Stimulated activated CD4-positive, alpha-beta T cell treated with anti-CD3 and anti-CD28 coated beads, Interleukin-15, amount 100 ng/mL, for 48 hours (primary cell): ENCODE data around the gene CNGB1.
"Not testable (repeated sequence)": the region's sequence is repeated elsewhere in the genome, so short reads cannot be mapped to it uniquely, and the experiment has no call there.

Experiments
- DNase-seq, 2 donors: peaks; one replicate each; pipeline ENCODE4 v3.0.0-alpha.2; 2020; ENCODE audit warnings: low read depth in 2 of 2

CNGB1 gene

DNA sequence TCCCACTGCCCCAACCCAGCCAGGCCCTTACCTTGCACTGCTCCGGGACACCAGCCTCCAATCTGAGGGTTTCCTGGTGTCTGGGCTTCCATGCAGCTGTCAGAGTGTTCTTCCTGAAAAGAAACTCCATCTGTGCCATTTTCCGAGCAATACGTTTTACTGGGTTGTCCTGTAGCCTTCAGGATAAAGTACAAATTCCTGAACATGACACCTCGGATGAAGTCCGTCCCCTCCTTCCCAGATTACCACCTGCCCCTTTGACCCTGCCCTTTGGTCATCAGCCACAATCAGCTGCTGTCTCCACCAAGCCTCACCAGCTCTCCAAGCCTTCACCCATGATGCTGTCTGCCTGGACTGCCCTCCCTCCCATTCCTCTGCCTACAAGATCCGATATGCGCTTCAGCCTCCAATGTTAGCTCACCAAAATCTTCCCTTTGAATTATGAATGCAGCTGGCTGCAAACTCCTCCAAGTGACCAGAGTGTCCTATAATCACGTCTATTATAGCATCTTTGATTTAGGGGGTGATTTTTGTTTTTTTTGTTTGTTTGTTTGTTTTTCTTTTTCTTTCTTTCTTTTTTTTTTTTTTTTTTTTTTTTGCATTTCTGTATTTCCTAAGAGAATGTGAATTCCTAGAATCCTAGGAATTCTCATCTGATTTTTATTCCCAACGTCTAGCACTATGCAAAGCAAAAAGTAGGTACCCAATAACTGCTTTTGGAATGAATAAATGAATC is 108.1 kb downstream of the CNGB1 start:
- DNase-seq = no peak

- DNase-seq = no peak
Measured at GRCh38 chr16:57859331-57859730, 111.6 kb downstream of the CNGB1 start.

DNA sequence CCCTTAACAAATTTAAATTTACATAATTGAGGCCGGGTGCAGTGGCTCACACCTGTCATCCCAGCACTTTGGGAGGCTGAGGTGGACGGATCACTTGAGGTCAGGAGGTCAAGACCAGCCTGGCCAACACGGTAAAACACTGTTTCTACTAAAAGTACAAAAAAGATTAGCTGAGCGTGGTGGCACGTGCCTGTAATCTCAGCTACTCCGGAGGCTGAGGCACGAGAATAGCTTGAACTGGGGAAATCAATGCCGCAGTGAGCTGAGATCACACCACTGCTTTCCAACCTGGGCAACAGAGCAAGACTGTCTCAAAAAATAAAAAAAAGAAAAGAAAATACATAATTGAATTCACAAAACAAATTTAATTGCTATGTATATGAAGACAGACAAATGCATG is 112.3 kb downstream of the CNGB1 start:
- no peak for DNase-seq

DNA sequence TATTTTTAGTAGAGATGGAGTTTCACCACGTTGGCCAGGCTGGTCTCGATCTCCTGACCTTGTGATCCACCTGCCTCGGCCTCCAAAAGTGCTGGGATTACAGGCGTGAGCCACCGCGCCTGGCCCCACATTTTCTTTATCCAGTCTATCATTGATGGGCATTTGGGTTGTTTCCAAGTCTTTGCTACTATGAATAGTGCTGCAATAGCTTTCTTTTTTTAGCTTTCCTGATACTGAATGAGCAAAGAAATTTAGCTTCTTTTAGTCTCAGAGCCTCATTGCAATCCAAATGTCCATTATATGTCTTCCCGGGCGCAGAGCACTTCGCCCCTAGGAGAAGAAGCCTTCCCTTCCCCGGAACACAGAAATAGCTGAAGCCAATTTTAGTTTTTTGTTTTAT is 112.9 kb downstream of the CNGB1 start:
- DNase-seq = not testable (repeated sequence)

DNA sequence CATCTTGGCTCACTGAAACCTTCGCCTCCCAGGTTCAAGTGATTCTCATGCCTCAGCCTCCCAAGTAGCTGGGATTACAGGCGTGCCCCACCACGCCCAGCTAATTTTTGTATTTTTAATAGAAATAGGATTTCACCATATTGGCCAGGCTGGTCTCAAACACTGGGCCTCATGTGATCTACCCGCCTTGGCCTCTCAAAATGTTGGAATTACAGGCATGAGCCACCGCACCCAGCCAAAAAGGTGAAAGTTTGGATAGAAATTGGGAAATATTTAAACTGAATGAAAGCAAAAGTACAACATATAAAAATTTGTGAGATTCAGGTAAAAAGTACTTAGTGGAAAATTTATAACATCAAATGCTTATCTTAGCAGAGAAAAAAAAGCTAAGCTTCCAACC is 115.7 kb downstream of the CNGB1 start:
- DNase-seq = no peak

- no peak for DNase-seq
Measured at GRCh38 chr16:57852189-57852588, 118.7 kb downstream of the CNGB1 start.

DNA sequence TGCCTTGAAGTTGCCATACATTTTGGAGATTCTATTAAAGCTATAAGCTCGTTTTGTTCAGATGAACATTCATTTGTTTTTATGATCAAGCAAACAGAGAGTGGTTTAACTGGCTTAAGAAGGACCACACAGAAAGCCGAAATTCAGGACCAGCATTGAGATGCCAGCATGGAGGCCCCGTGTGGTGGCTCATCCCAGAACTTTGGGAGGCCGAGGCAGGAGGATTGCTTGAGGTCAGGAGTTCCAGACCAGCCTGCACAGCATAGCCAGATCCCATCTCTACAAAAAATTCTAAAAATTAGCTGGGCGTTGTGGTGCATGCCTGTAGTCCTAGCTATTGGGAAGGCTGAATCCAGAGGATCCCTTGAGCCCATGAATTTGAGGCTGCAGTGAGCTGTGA is 122.7 kb downstream of the CNGB1 start:
- no peak for DNase-seq

- not testable (repeated sequence) for DNase-seq
Measured at GRCh38 chr16:57846931-57847330, 124.0 kb downstream of the CNGB1 start.

DNA sequence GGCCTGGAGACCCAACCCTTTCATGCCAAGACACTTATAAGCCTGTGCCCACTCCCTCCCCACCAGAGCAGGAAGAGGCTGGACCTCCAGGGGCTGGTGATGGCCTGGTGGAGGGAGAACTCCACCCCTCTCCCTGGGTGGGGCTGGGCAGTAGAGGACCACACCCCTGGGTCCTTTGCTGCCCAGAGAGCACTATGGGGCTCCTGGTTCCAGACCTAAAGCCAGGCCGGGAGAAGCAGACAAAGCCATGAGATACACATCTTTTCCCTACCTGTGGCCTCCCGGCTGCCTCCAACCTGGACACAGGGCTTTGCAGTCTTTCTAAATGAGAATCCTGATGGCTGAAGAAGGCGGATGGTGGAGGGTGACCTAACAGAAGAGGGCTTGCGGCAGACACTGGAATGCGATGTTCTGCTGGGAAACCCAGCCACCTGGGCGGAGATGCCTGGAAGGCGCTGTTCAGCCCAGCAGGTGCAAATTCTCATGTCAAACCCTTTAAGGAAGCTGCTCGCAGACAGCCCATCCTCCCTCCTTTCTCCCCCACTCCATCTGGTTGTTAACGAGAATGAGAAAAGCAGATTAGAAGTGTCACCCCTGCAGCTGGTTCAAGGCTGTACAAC is 124.7 kb downstream of the CNGB1 start:
- no peak for DNase-seq

DNA sequence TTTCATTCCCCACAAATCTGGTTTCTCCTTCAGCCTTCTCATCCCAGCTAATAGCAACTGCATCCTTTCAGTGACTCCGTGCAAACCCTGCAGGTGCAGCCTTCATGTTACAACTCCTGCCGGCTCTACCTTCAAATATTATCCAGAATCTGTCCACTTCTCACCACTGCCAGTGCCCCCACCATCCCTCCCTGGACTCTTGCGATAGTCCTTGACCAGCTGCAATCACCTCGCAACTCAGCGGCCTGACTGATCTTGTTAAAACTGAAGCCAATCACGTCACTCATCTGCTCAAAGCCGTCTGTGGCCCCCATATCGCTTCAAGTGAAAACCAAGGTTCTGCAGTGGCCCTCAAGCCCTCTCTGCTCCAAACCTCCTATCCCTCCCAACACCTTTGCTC is 125.8 kb downstream of the CNGB1 start:
- no peak for DNase-seq

- no peak for DNase-seq
Measured at GRCh38 chr16:57844416-57845030, 126.4 kb downstream of the CNGB1 start.

GRCh38 chr16:57843400-57843799 is 127.5 kb downstream of the CNGB1 start:
- DNase-seq = no peak

GRCh38 chr16:57842601-57843000 is 128.3 kb downstream of the CNGB1 start:
- no peak for DNase-seq

DNA sequence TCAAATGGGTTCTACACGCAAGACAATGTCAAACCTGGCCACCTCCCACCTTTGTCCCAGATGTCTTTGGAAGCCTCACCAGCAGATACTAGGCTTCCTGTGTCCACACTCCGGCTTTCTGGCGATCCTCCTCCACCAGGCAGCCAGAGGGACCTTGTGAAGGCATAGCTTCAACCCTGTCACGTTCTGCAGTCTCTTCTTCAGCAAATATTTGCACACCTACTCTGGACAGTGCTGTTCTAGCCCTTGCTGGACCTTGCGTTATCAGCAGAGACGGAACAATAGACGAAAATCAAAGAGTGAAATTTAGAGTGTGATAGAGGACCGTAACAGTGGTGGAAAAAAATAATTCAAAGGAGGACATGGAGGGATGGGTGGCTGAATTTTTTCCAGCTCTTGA is 130.1 kb downstream of the CNGB1 start:
- DNase-seq = no peak

GRCh38 chr16:57838161-57838560 is 132.8 kb downstream of the CNGB1 start:
- DNase-seq = no peak

- DNase-seq = no peak
Measured at GRCh38 chr16:57837305-57838125, 133.4 kb downstream of the CNGB1 start.

DNA sequence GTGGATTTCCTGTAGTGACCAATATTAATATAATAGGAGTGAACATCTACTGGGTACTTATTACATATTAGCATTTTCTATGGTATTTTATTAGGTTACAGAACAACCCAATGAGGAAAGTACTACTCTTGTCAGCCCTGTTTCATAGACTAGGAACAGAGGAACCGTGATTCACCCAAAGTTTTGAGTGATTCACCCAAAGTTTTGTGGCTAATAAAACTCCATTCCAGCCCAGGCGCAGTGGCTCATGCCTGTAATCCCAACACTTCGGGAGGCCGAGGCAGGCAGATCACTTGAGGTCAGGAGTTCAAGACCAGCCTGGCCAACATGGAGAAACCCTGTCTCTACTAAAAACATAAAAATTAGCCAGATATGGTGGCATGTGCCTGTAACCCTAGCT is 135.5 kb downstream of the CNGB1 start:
- not testable (repeated sequence) for DNase-seq

DNA sequence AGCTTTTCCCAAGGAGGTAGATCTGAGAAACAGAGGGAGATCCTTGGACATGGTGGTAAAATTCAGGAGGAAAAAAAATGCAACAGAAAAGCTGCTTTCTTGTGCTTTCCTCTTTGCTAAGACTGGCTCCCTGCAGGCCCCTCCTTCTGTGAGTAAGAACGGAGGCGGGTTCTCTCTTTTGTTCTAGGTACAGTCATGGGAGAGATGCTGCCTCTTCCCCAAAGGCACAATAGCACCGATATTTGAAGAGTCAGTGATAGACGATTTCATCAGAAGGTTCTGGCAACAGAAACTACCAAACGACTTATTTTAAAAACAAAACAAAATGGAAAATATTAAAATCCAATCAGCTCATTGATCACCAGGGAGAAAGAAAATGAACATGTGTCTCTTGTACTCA is 136.0 kb downstream of the CNGB1 start:
- no peak for DNase-seq
